Suppressor macrophage (primary cell): ENCODE results near the gene LTBP1.

Experiments used
- DNase-seq, 4 experiments: peaks; one replicate each; pipeline ENCODE4 v3.0.0-alpha.2; 2020 to 2022

LTBP1 gene

DNA sequence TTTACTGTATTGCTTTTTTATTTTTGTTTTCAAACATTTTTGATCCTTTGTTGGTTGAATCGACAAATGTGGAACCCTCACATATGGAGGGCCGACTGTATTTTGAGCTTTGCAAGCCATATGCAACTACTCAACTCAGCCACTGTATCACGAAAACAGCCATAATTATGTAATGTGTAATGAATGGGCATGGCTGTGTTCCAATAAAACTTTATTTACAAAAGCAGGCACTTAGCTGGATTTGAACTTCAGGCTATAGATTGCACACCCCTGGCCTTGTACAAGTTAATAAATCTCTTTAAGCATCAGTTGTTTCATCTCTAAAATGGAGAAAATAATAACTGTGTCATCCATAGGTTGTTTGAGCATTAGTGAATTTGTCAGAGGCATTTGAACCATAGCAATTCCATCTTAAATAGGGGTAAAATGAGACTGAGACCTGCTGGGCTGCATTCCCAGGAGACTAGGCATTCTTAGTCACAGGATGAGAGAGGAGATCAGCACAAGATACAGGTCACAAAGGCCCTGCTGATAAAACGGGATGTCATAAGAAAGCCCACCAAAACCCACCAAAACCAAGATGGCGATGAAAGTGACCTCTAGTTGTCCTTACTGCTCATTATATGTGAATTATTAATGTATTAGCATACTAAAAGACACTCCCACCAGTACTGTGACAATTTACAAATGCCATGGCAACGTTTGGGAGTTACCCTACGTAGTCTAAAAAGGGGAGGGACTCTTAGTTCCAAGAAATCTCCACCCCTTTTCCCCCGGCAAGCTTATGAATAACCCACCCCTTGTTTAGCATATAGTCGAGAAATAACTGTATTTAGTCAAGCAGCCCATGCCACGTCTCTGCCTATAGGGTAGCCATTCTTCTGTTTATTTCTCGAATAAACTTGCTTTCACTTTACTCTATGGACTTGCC, 13.7 kb upstream of the LTBP1 start:
- no peak for DNase-seq

- DNase-seq, result no peak
Measured at GRCh38 chr2:32933756-32934095, 13.0 kb upstream of the LTBP1 start.

GRCh38 chr2:32937602-32938448, 8.9 kb upstream of the LTBP1 start:
- no peak for DNase-seq

- no peak for DNase-seq
Measured at GRCh38 chr2:32938934-32939333, 7.8 kb upstream of the LTBP1 start.

- DNase-seq, result no peak
Measured at GRCh38 chr2:32940316-32940997, 6.3 kb upstream of the LTBP1 start.

DNA sequence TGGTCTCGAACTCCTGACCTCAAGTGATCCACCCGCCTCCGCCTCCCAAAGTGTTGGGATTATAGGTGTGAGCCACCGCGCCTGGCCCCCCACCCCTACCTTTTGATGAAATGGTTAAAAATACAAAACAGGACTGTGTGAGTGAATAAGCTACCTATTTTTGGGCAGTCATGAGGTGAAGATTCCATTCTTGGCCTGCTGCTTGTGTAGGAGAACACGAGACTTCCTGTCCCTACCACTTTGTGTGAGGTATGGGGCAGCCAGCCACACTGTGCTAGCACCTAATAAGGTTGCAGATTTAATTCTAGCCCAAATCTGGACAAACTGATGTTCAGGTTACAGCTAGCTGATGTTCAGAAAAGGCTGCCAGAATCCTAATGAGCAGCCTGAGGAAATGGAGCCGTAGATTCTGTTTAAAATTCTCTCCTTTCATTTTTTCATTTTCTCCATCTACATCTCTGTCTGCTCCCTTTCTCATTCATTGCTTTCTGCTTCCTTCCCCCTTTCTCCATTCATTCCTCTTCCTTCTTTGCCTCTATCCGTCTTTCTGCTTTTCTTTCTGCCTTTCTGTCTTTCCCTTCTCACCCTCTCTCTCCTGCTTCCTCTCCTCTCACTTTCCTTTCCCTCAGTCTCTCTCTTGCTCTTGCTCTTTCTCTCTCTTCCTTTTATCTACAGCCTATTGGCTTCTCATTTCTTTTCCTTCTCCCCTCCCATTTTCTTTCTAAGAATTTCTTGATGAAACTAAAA, 4.6 kb upstream of the LTBP1 start:
- no peak for DNase-seq

- no peak for DNase-seq
Measured at GRCh38 chr2:32942793-32943485, 3.8 kb upstream of the LTBP1 start.

DNA sequence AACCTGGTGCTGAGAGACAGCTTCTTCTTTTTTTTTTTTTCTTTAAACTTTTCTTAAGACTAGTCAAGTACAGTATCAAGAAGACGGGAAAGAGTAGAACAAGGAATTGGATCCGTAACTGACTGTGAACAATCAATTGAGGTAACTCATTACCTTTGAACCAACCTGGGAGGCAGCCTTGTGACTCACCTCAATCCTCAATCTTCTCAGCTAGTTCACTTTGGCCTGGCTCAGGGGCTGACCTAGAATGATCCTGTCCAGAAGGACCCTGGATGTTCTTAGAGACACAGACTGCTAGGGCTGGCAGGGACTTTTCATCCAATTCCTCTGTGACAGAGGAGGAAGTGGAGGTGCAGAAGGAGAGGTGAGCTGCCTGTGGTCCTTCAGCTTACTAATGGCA, 1.5 kb upstream of the LTBP1 start:
- no peak for DNase-seq

DNA sequence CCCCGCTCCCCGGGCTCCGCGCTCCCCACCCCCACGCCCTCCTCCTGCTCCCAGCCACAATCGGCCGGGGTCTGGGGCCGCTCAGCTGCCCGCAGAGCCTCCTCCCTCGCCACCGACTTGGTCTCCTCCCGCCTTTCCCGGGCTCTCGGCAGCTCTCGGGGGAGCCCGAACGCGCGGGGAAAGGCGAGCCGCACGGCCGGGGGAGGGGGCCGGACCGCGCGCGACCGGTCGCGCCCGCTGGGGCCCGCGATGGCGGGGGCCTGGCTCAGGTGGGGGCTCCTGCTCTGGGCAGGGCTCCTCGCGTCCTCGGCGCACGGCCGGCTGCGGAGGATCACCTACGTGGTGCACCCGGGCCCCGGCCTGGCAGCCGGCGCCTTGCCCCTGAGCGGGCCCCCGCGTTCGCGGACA, 327 bp downstream of the LTBP1 start:
- peak in 1 of 4 experiments; percentile 6 for DNase-seq

DNA sequence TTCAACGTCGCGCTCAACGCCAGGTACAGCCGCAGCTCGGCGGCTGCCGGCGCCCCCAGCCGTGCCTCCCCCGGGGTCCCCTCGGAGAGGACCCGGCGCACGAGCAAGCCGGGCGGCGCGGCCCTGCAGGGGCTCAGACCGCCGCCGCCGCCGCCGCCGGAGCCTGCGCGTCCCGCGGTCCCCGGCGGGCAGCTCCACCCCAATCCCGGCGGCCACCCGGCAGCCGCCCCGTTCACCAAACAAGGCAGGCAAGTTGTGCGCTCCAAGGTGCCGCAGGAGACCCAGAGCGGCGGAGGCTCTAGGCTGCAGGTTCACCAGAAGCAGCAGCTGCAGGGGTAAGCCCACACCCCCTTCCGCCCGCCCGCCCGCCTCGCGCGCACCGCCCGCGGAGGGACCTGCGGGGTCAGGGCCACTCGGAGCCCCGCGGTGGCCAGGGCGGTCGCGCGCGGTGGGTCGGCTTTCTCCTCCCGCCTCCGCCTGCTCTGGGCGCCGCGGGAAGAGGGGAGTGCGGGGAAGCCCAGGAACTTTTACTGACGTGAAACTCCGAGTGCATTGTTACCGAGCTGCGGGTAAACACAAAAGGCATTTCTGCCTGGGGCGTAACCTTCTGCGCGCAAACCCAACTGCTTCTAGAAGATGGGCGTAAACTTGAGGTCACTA, 861 bp downstream of the LTBP1 start:
- peak in 1 of 4 experiments; percentile 22 for DNase-seq

- DNase-seq, result no peak
Measured at GRCh38 chr2:32948266-32948665, 1.5 kb downstream of the LTBP1 start.

DNA sequence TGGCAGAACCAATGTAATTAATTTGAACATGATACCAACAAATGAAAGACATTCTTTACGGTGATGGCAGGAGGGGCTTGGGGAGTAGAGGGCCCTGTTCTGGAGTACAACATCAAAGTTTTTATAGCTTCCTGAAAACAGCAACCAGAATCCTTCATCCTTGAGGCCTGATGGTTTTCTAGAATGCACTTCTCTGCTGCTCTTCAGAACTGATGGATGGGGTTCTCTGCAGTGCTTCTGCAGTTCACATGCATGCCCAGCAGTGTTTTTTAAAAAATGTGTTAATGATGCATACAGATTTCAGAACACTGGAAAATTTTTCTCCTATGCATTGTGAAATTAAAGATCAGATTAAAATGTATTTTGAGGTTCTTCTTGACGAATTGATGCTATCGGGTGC, 2.5 kb downstream of the LTBP1 start:
- DNase-seq, result no peak

DNA sequence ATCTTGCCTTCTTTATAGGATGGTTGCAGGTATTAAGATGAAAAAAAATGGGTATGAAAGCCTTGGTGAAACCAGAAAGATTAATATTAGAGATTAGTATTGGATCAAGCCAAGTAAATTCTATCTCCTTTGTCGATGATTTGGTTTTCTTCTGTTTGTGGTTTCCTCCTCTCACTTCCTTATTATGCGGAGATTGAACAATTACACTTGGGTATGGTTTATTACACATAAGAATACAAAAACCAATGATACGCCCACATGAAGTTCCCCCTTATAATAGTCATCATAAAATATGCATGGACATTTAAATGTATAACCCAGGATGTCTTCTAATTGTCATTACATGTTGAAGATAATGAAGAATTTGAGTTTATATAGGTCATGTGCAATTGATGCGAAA, 4.9 kb downstream of the LTBP1 start:
- DNase-seq, result peak in 2 of 4 experiments; percentile 34 to 40

GRCh38 chr2:32952761-32953476, 6.2 kb downstream of the LTBP1 start:
- no peak for DNase-seq

- no peak for DNase-seq
Measured at GRCh38 chr2:32954206-32954605, 7.5 kb downstream of the LTBP1 start.

- DNase-seq, result no peak
Measured at GRCh38 chr2:32958821-32959220, 12.1 kb downstream of the LTBP1 start.

GRCh38 chr2:32960238-32960637, 13.5 kb downstream of the LTBP1 start:
- no peak for DNase-seq

DNA sequence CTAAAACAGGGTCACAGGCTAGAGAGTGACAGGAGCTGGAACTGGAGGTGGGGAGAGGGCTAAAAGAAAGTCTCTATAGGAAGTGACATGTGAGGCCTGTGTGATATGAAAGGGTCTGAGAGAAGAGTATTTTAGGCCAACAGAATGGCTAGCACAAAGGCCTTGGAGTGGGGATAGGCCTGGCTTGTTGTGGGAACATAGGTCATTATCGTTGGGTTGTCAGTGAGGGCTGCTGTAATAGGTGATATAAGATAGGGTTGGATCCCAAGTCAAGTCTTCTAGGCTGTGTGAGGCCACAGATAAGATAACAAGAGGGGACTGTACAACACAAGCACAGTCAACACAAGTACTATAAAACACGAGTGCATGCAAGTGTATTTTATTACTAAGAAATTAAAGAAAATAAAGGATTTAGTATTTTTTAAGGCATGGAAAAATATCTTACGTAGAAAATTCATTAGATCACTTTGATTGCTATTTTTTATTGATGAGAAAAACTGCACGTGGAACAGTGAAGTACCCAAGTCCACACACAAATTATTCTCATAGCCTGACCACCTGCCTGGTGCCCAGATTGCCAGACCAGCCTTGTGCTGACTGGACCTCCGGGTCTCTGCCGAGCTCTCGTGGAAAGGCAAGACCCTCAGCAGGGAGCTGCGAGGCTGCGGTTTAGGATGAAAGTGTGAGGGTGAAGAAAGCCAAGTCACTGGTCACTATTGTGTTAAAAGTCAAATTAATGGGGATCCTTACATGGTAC, 14.1 kb downstream of the LTBP1 start:
- DNase-seq, result no peak

DNA sequence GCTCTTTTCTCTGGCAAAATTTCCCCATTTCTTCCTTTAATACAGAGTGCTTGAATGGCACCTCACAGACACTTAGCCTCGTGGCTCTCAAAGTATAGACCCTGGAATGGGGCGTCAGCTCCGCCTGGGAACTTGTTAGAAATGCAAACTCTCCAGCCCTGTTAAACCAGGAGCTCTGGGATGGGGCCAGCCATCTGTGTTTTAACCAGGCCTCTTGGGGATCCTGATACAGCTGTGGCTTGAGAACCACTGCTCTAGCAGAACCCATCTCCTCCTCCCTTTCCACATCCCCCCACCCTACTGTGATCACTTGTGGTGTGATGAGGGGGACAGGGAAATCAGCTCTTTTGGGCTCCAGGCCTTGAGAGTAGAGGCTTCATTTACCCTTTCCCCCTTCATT, 15.9 kb downstream of the LTBP1 start:
- DNase-seq, result no peak

GRCh38 chr2:32963941-32964340, 17.2 kb downstream of the LTBP1 start:
- DNase-seq, result no peak
